ENCODE measurements around the gene TBL1X.
A peak's percentile ranks its signal among the peaks of the same experiment; 100 is the strongest.

The TBL1X gene

GRCh38 chrX:9707306-9708033 is 242.6 kb downstream of the TBL1X start:
- DNase-seq (ENCODE audit: low read depth), result no peak

GRCh38 chrX:9708086-9708485 is 243.2 kb downstream of the TBL1X start:
- no peak for DNase-seq (ENCODE audit: low read depth)

GRCh38 chrX:9708923-9709553 is 244.2 kb downstream of the TBL1X start:
- peak; percentile 53 for DNase-seq (ENCODE audit: low read depth)

- DNase-seq (ENCODE audit: low read depth), result no peak
Observed at GRCh38 chrX:9710332-9710731, 245.5 kb downstream of the TBL1X start.

- no peak for DNase-seq (ENCODE audit: low read depth)
Observed at GRCh38 chrX:9717376-9717775, 252.5 kb downstream of the TBL1X start.

GRCh38 chrX:9724711-9725110 is 259.9 kb downstream of the TBL1X start:
- no peak for DNase-seq (ENCODE audit: low read depth)

- DNase-seq (ENCODE audit: low read depth), result no peak
Observed at GRCh38 chrX:9728261-9728660, 263.4 kb downstream of the TBL1X start.

GRCh38 chrX:9729171-9729885 is 264.5 kb downstream of the TBL1X start:
- no peak for DNase-seq (ENCODE audit: low read depth)

- no peak for DNase-seq (ENCODE audit: low read depth)
Observed at GRCh38 chrX:9730078-9730477, 265.2 kb downstream of the TBL1X start.

- DNase-seq (ENCODE audit: low read depth), result no peak
Observed at GRCh38 chrX:9730752-9731151, 265.9 kb downstream of the TBL1X start.

- DNase-seq (ENCODE audit: low read depth), result no peak
Observed at GRCh38 chrX:9737363-9737762, 272.5 kb downstream of the TBL1X start.

- DNase-seq (ENCODE audit: low read depth), result no peak
Observed at GRCh38 chrX:9738151-9738550, 273.3 kb downstream of the TBL1X start.

- no peak for DNase-seq (ENCODE audit: low read depth)
Observed at GRCh38 chrX:9739130-9739529, 274.3 kb downstream of the TBL1X start.

- DNase-seq (ENCODE audit: low read depth), result no peak
Observed at GRCh38 chrX:9745417-9746115, 280.7 kb downstream of the TBL1X start.

GRCh38 chrX:9746148-9746888 is 281.5 kb downstream of the TBL1X start:
- no peak for DNase-seq (ENCODE audit: low read depth)

GRCh38 chrX:9747644-9748043 is 282.8 kb downstream of the TBL1X start:
- no peak for DNase-seq (ENCODE audit: low read depth)

GRCh38 chrX:9749146-9749692 is 284.4 kb downstream of the TBL1X start:
- DNase-seq (ENCODE audit: low read depth), result no peak

GRCh38 chrX:9757366-9757765 is 292.5 kb downstream of the TBL1X start:
- no peak for DNase-seq (ENCODE audit: low read depth)

GRCh38 chrX:9758021-9758638 is 293.3 kb downstream of the TBL1X start:
- DNase-seq (ENCODE audit: low read depth), result no peak

GRCh38 chrX:9759337-9759736 is 294.5 kb downstream of the TBL1X start:
- no peak for DNase-seq (ENCODE audit: low read depth)

- DNase-seq (ENCODE audit: low read depth), result no peak
Observed at GRCh38 chrX:9765072-9765736, 300.3 kb downstream of the TBL1X start.

All from stimulated activated CD8-positive, alpha-beta memory T cell treated with anti-CD3 and anti-CD28 coated beads, Interleukin-12 subunit alpha, Interleukin-12 subunit beta, amount 100 ng/mL, for 4 hours (primary cell).